HG03039 (cell line): ENCODE data around the gene STK24.
A peak's percentile ranks its signal among the peaks of the same experiment; 100 is the strongest.

Experiments
- ATAC-seq: cut with Tn5 transposase; IDR thresholded peaks from one replicate; pipeline ENCODE4 v1.9.1; 2021; ENCODE audit warnings: mild to moderate bottlenecking, moderate library complexity; ENCODE audit not compliant: unreplicated experiment

STK24 gene

DNA sequence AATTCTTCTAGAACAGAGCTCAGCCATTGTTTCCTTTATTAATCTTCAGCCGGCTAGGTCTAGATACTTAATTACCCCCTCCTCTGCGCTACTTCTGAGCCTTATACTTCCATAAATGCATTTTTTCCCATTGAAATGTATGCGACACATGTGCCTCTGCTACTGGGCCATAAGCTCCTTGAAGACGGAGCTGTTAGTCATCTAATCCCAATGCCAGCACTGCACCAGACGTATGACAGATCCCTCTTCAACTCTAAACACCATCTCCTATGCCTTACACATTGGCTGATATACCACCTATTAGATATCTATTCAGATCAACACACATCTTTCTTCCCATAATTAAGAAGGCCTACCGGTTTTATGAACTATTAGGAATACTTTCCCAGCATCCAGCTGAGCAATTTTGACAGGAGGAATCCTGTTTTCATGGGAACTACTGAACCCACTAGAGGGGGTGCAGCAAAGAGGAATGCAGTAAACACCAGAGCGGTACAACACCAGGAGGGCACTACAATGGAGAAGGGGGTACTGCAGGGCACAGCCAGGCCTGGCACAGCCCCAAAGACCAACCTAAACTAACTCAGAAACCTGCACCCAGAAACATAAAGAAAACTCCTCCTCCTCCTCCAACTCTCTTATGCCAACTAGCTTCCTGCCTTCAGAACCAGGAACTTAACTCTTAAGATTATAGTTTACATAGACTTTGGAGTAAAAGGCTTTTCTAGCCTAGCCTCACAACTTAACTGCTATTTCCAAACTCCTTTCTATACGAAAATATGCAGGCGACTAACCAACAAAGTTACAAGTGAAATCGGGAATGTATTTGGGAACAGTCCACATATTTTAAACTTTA, 18.7 kb downstream of the STK24 start:
- no peak for ATAC-seq

DNA sequence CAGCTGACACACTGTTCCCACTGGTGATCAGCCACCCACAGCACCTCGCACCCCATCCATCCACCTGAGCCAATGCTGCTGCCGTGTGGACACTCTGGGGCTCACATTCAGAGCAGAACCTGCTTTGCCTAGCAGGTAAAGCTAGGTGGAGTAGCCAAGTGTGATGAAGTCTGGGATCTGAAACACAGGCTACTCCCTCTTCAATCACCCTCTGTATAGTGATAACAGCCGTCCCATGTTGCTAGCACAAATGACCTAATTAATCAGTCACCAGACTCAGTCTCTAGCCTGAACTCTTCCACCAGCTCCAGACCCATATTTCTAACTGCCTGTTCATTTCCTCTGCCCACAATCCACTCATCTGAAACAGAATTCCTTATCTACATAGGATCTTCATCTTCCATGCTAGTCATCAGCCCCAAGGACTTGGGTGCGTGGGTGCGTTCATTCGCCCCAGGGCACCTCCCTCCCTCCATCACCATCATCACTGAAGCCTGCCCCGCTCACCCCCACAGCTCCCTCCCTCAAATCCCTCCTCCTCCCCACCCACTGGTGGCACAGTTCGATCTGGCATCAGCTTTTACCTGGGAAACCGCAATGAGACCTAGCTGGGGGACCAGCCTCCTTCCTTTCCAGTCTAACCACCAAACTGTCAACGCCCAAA, 19.8 kb downstream of the STK24 start:
- no peak for ATAC-seq

- no peak for ATAC-seq
These were observed 20.6 kb downstream of the STK24 start for GRCh38 chr13:98556142-98556816.

GRCh38 chr13:98549728-98550317, 27.1 kb downstream of the STK24 start:
- peak; percentile 60 for ATAC-seq

- no peak for ATAC-seq
These were observed 27.7 kb downstream of the STK24 start for GRCh38 chr13:98549006-98549727.

GRCh38 chr13:98548230-98548629, 28.7 kb downstream of the STK24 start:
- ATAC-seq = no peak

GRCh38 chr13:98547455-98547854, 29.5 kb downstream of the STK24 start:
- no peak for ATAC-seq

- no peak for ATAC-seq
These were observed 30.5 kb downstream of the STK24 start for GRCh38 chr13:98546402-98546801.

GRCh38 chr13:98544104-98544710, 32.7 kb downstream of the STK24 start:
- no peak for ATAC-seq

GRCh38 chr13:98543378-98544103, 33.4 kb downstream of the STK24 start:
- no peak for ATAC-seq

GRCh38 chr13:98542568-98543377, 34.1 kb downstream of the STK24 start:
- no peak for ATAC-seq

DNA sequence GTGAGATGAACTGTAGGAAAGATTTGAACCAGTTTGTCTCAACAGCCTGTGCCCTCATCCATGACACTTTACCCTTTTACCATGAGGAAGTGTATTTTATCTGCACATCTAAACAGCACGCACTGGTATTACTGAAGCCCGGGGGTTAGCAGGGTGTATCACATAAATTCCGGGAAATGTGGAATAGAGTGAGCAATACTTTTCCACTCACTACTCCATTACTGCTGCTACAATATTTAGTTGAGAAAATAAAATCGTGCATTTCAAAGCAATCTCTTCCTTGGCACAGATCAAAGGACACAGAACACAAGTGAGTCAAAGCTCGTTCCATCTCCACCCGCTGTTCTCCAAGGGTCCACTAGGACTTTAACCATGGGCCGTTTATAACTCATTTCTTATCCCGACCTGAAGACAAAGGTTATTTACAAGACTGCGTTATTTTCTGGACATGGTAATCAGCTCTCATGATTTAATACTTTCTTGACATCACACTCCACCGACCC, 35.2 kb downstream of the STK24 start:
- no peak for ATAC-seq

DNA sequence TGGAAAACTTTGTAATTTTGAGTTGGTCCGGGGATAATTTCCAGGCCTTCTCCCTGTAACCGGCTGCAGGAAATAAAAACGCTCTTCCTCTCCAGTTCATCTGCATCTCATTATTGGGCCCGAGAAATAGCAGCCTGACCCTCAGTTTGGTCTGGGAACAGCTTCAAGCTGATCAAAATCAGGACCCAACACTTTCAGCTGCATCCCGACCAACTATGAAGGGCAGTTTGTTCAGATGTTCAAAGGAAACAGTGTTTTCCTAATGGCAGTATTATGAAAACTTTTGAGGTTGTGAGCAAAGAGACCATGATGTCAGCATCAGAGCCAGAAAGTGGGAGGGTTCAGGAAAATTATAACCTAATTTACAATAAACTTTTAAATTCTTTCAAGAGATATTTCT, 35.7 kb downstream of the STK24 start:
- no peak for ATAC-seq

GRCh38 chr13:98540476-98540875, 36.4 kb downstream of the STK24 start:
- no peak for ATAC-seq

DNA sequence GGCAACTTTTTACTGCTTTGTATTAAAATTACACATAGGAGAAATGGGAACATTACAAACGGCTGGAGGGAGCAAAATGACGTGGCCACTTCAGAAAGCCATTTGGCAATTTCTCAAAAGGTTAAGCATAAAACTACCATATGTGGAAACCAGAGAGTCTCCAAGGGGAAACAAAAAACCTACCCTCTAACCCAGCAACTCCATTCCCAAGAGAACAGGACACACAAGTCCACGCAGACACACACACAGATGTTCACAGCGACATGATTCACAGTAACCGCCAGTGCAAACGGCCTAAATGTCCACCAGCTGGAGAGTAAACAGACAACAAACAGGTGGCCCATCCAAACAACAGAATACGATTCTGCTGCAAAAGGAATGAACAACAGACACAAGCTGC, 37.2 kb downstream of the STK24 start:
- ATAC-seq = no peak

- ATAC-seq = no peak
These were observed 38.0 kb downstream of the STK24 start for GRCh38 chr13:98538876-98539275.

GRCh38 chr13:98537740-98538139, 39.2 kb downstream of the STK24 start:
- no peak for ATAC-seq

DNA sequence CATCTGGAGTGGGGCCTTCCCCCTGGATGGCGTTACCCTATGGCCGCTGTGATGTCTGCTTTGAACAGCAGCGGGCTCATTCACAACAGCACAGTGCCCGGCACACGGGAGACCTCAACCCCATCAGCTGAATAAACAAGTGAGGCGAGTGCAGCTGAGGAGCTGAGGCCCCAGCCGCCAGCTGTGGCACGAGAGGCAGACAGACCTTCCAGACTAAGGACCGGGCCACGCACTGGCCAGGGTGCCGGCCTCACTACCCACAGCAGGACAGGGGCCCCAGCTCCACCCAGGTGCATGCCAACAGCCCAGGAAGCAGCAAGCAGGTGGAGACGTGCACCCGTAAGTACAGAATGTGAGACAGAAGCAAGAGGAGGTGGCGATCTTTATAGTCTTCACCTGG, 39.6 kb downstream of the STK24 start:
- ATAC-seq = no peak

DNA sequence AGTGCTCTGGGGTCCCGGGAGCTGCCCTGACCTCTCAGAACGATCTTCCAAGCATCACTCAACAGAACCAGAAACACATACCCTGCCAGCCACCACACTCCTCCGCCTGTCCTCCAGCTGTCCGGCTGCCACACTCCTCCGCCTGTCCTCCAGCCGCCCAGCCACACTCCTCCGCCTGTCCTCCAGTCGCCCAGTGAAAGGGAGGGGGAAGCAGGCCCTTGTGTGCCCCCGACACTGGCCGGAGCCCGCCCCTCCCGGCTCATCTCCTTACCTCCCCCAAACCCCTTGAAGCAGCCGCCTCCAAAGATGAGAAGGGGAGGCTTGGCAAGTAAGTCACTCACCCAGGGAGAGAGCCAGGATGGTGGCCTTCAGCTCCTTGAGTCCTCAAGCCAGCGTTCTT, 40.2 kb downstream of the STK24 start:
- ATAC-seq = no peak
